HEK293 (cell line): ENCODE results near the gene SLC1A7.

Experiments used
- CTCF ChIA-PET: fragments of 350-600 bp; formaldehyde crosslinking; extraction: SDS; loops from one replicate; lab custom pipeline; 2021; ENCODE audit warnings: antibody characterized with exemption; lab: Yijun Ruan, JAX
- POLR2A ChIA-PET: fragments of 300-600 bp; formaldehyde crosslinking; extraction: SDS; loops from one replicate; lab custom pipeline; 2020; ENCODE audit warnings: antibody characterized with exemption, inconsistent platforms; lab: Yijun Ruan, JAX
- H3K27ac ChIP-seq: fragments of 200-500 bp; sonication (Bioruptor generic); 2 replicates; pipeline ENCODE4 v1.5.1; 2014; ENCODE audit warnings: low read depth, low read length, control low read depth, inconsistent platforms; ENCODE audit errors: extremely low read depth
- H3K36me3 ChIP-seq, 2 experiments: fragments of 200-500 bp in 1 of 2; sonication (Bioruptor generic) in 1 of 2; 1 replicate in 1 of 2; 2 replicates in 1 of 2; pipeline ENCODE4 v1.5.1; 2014 to 2017; ENCODE audit warnings: inconsistent platforms in 2 of 2, low read length in 2 of 2; ENCODE audit not compliant: control insufficient read depth in 2 of 2, insufficient read depth in 1 of 2
- H3K4me1 ChIP-seq: fragments of 200-500 bp; sonication (Bioruptor generic); 2 replicates; pipeline ENCODE4 v1.5.1; 2014; ENCODE audit warnings: mild to moderate bottlenecking, low read length, inconsistent platforms; ENCODE audit not compliant: control insufficient read depth, insufficient read depth
- H3K4me3 ChIP-seq: 2 replicates; pipeline ENCODE4 v1.5.1; 2011; ENCODE audit warnings: low read depth, mild to moderate bottlenecking, control low read depth, low read length, moderate library complexity
- H3K9me3 ChIP-seq: fragments of 200-500 bp; sonication (Bioruptor generic); 2 replicates; pipeline ENCODE4 v1.5.1; 2014; ENCODE audit warnings: low read depth, low read length, inconsistent platforms; ENCODE audit not compliant: control insufficient read depth, insufficient read depth
- GFI1B ChIP-seq: fragments of 450-650 bp; formaldehyde crosslinking; IDR thresholded peaks from 2 replicates; pipeline ENCODE4 v1.5.1; 2016; ENCODE audit warnings: missing biosample characterization, missing genetic modification characterization
- KLF1 ChIP-seq: fragments of 450-650 bp; formaldehyde crosslinking; IDR thresholded peaks from 2 replicates; pipeline ENCODE4 v1.5.1; 2016; ENCODE audit warnings: missing biosample characterization, missing genetic modification characterization
- MYNN ChIP-seq: fragments of 450-650 bp; formaldehyde crosslinking; IDR thresholded peaks from 2 replicates; pipeline ENCODE4 v1.5.1; 2016; ENCODE audit warnings: missing biosample characterization, missing genetic modification characterization, borderline replicate concordance
- TCF7L2 ChIP-seq: IDR thresholded peaks from 2 replicates; pipeline ENCODE4 v1.6.1; 2011; ENCODE audit warnings: low read depth, mild to moderate bottlenecking, inconsistent platforms, low read length, moderate library complexity, borderline replicate concordance
- ZBTB21 ChIP-seq: fragments of 450-650 bp; formaldehyde crosslinking; IDR thresholded peaks from 2 replicates; pipeline ENCODE4 v1.5.1; 2017; ENCODE audit warnings: missing biosample characterization, missing genetic modification characterization
- ZBTB7A ChIP-seq: fragments of 450-650 bp; formaldehyde crosslinking; IDR thresholded peaks from 2 replicates; pipeline ENCODE4 v1.5.1; 2016; ENCODE audit warnings: low read depth, missing biosample characterization, missing genetic modification characterization
- ZNF114 ChIP-seq: fragments of 450-650 bp; formaldehyde crosslinking; IDR thresholded peaks from 2 replicates; pipeline ENCODE4 v1.5.0; 2017; ENCODE audit warnings: missing biosample characterization, missing genetic modification characterization
- ZNF157 ChIP-seq: fragments of 450-650 bp; formaldehyde crosslinking; IDR thresholded peaks from 2 replicates; pipeline ENCODE4 v1.5.1; 2016; ENCODE audit warnings: missing biosample characterization, missing genetic modification characterization
- ZNF169 ChIP-seq: fragments of 450-650 bp; formaldehyde crosslinking; IDR thresholded peaks from 2 replicates; pipeline ENCODE4 v1.5.1; 2016; ENCODE audit warnings: missing biosample characterization, missing genetic modification characterization
- ZNF214 ChIP-seq: fragments of 450-650 bp; formaldehyde crosslinking; IDR thresholded peaks from 2 replicates; pipeline ENCODE4 v1.5.1; 2017; ENCODE audit warnings: missing biosample characterization, mild to moderate bottlenecking, missing genetic modification characterization, borderline replicate concordance
- ZNF433 ChIP-seq: fragments of 450-650 bp; formaldehyde crosslinking; IDR thresholded peaks from 2 replicates; pipeline ENCODE4 v1.5.1; 2016; ENCODE audit warnings: missing biosample characterization, missing genetic modification characterization, low read depth
- ZNF501 ChIP-seq: fragments of 450-650 bp; formaldehyde crosslinking; IDR thresholded peaks from 2 replicates; pipeline ENCODE4 v1.5.1; 2016; ENCODE audit warnings: missing biosample characterization, missing genetic modification characterization
- ZNF521 ChIP-seq: fragments of 450-650 bp; formaldehyde crosslinking; IDR thresholded peaks from 2 replicates; pipeline ENCODE4 v1.5.1; 2017; ENCODE audit warnings: missing biosample characterization, mild to moderate bottlenecking, missing genetic modification characterization
- ZNF571 ChIP-seq: fragments of 450-650 bp; formaldehyde crosslinking; IDR thresholded peaks from 2 replicates; pipeline ENCODE4 v1.5.0; 2017; ENCODE audit warnings: missing biosample characterization, missing genetic modification characterization
- ZNF777 ChIP-seq: fragments of 450-650 bp; formaldehyde crosslinking; IDR thresholded peaks from 2 replicates; pipeline ENCODE4 v1.5.1; 2017; ENCODE audit warnings: missing biosample characterization, missing genetic modification characterization, borderline replicate concordance
- ZNF792 ChIP-seq: fragments of 450-650 bp; formaldehyde crosslinking; IDR thresholded peaks from 2 replicates; pipeline ENCODE4 v1.5.1; 2016; ENCODE audit warnings: missing biosample characterization, missing genetic modification characterization
- ZSCAN16 ChIP-seq: fragments of 450-650 bp; formaldehyde crosslinking; IDR thresholded peaks from 2 replicates; pipeline ENCODE4 v1.5.1; 2016; ENCODE audit warnings: missing biosample characterization, missing genetic modification characterization
- TF ChIP-seq, protein P1 (sequence below): fragments of 450-650 bp; formaldehyde crosslinking; IDR thresholded peaks from 2 replicates; pipeline ENCODE4 v1.5.1; 2016; ENCODE audit warnings: missing biosample characterization, missing genetic modification characterization
- TF ChIP-seq, protein P2 (sequence below): fragments of 450-650 bp; formaldehyde crosslinking; IDR thresholded peaks from 2 replicates; pipeline ENCODE4 v1.5.1; 2016; ENCODE audit warnings: missing biosample characterization, missing genetic modification characterization
- TF ChIP-seq, protein P3 (sequence below): fragments of 450-650 bp; formaldehyde crosslinking; IDR thresholded peaks from 2 replicates; pipeline ENCODE4 v1.5.1; 2016; ENCODE audit warnings: missing biosample characterization, missing genetic modification characterization
- TF ChIP-seq, protein P4 (sequence below): fragments of 450-650 bp; formaldehyde crosslinking; IDR thresholded peaks from 2 replicates; pipeline ENCODE4 v1.5.1; 2016; ENCODE audit warnings: missing biosample characterization, missing genetic modification characterization

SLC1A7 gene

DNA sequence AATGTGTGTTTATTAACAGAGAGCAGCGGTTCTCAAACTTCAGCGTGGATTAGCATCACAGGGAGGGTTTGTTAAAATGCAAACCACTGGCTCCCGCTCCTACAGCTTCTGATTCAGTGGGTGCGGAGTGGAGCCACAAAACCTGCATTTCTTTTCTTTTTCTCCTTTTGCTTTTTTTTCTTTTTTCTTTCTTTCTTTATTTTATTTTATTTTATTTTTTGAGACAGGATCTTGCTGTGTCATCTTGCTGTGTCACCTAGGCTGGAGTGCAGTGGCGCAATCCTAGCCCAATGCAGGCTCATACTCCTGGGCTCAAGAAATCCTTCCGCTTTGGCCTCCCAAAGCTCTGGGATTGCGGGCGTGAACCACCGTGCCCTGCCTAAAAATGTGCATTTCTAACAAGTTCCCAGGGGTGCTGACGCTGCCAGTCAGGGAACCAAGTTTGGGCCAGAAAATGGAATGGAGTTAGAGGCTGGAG, 20.9 kb upstream of the SLC1A7 start:
- ChIA-PET POLR2A (no interaction called here), CTCF (interaction anchor here (0.6 to 2.3 kb wide), 5 partner anchors 9 to 1565 kb away, joined by 3 to 6 read pairs (median 3); no protein-coding TSS in a partner anchor)
- H3K9me3 ChIP-seq: no peaks in the 10 kb centered on the region
- H3K4me1 ChIP-seq: no peaks in the 10 kb centered on the region
- H3K27ac ChIP-seq: no peak overlapping the region
- TF ChIP-seq ZNF792 (tag by site-specific recombination) (no peak), ZSCAN16 (tag by site-specific recombination) (no peak), ZBTB21 (tag by site-specific recombination) (no peak), ZBTB7A (tag by site-specific recombination) (no peak)
- H3K36me3 ChIP-seq: no peaks in the 10 kb centered on the region
- no peak overlapping the region for H3K4me3 ChIP-seq

DNA sequence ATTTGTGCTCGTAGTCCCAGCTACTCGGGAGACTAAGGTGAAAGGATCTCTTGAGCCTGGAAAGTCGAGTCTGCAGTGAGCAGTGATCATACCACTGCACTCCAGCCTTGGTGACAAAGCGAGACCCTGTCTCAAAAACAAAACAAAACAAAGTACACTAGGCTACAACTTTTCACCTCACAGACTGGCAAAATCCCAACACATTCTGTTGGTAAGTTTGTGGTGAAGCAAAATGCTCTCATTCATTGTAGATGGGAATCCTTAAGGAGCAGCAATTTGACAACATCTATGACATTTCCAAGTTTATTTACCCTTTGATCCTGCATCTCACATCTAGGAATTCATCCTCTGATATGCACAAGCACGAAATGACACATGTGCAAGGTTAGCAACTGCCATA, 20.2 kb upstream of the SLC1A7 start:
- CTCF ChIA-PET: interaction anchor here (0.6 kb wide), 2 partner anchors 9 to 343 kb away, joined by 3 to 4 read pairs; no protein-coding TSS in a partner anchor
- Histone ChIP-seq H3K4me1 (no peaks in the 10 kb centered on the region), H3K27ac (no peak overlapping the region), H3K9me3 (no peaks in the 10 kb centered on the region), H3K4me3 (no peak overlapping the region), H3K36me3 (no peaks in the 10 kb centered on the region)
- no peak for TF ChIP-seq ZNF169 (tag by site-specific recombination)
- TF ChIP-seq GFI1B (tag by site-specific recombination): no peak
- no peak for TF ChIP-seq ZNF521 (tag by site-specific recombination)
- TF ChIP-seq, protein P1, sequence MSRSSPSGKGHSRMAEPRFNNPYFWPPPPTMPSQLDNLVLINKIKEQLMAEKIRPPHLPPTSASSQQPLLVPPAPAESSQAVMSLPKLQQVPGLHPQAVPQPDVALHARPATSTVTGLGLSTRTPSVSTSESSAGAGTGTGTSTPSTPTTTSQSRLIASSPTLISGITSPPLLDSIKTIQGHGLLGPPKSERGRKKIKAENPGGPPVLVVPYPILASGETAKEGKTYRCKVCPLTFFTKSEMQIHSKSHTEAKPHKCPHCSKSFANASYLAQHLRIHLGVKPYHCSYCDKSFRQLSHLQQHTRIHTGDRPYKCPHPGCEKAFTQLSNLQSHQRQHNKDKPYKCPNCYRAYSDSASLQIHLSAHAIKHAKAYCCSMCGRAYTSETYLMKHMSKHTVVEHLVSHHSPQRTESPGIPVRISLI: no peak
- TF ChIP-seq ZNF214 (tag by site-specific recombination): no peak
- no peak for TF ChIP-seq MYNN (tag by site-specific recombination)
- no peak for TF ChIP-seq TCF7L2
- no peak for TF ChIP-seq ZNF777 (tag by site-specific recombination)
- TF ChIP-seq ZNF114: no peak
- TF ChIP-seq ZNF501 (tag by site-specific recombination): no peak
- no peak for TF ChIP-seq ZNF433 (tag by site-specific recombination)
- TF ChIP-seq, protein P2, sequence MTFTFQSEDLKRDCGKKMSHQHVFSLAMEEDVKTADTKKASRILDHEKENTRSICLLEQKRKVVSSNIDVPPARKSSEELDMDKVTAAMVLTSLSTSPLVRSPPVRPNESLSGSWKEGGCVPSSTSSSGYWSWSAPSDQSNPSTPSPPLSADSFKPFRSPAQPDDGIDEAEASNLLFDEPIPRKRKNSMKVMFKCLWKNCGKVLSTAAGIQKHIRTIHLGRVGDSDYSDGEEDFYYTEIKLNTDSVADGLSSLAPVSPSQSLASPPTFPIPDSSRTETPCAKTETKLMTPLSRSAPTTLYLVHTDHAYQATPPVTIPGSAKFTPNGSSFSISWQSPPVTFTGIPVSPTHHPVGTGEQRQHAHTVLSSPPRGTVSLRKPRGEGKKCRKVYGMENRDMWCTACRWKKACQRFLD (tag by site-specific recombination): no peak
- no peak for TF ChIP-seq KLF1 (tag by site-specific recombination)
- TF ChIP-seq, protein P3, sequence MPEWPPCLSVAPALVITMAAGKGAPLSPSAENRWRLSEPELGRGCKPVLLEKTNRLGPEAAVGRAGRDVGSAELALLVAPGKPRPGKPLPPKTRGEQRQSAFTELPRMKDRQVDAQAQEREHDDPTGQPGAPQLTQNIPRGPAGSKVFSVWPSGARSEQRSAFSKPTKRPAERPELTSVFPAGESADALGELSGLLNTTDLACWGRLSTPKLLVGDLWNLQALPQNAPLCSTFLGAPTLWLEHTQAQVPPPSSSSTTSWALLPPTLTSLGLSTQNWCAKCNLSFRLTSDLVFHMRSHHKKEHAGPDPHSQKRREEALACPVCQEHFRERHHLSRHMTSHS (tag by site-specific recombination): no peak
- TF ChIP-seq, protein P4, sequence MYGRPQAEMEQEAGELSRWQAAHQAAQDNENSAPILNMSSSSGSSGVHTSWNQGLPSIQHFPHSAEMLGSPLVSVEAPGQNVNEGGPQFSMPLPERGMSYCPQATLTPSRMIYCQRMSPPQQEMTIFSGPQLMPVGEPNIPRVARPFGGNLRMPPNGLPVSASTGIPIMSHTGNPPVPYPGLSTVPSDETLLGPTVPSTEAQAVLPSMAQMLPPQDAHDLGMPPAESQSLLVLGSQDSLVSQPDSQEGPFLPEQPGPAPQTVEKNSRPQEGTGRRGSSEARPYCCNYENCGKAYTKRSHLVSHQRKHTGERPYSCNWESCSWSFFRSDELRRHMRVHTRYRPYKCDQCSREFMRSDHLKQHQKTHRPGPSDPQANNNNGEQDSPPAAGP (tag by site-specific recombination): no peak
- no peak for TF ChIP-seq ZNF157 (tag by site-specific recombination)
- no peak for TF ChIP-seq ZNF571 (tag by site-specific recombination)
- POLR2A ChIA-PET: no interaction called here
